GM12873 (cell line): ENCODE results near the gene CNTN5.

Source experiments
- TF ChIP-seq, protein P1 (sequence below): IDR thresholded peaks from 2 replicates; pipeline ENCODE4 v1.5.1; 2012; ENCODE audit warnings: low read depth, mild to moderate bottlenecking, moderate library complexity, low read length, control low read depth; ENCODE audit not compliant: insufficient read depth; ENCODE audit errors: missing control alignments

The CNTN5 gene

GRCh38 chr11:99260696-99261095, 239.9 kb downstream of the CNTN5 start:
- TF ChIP-seq, protein P1, sequence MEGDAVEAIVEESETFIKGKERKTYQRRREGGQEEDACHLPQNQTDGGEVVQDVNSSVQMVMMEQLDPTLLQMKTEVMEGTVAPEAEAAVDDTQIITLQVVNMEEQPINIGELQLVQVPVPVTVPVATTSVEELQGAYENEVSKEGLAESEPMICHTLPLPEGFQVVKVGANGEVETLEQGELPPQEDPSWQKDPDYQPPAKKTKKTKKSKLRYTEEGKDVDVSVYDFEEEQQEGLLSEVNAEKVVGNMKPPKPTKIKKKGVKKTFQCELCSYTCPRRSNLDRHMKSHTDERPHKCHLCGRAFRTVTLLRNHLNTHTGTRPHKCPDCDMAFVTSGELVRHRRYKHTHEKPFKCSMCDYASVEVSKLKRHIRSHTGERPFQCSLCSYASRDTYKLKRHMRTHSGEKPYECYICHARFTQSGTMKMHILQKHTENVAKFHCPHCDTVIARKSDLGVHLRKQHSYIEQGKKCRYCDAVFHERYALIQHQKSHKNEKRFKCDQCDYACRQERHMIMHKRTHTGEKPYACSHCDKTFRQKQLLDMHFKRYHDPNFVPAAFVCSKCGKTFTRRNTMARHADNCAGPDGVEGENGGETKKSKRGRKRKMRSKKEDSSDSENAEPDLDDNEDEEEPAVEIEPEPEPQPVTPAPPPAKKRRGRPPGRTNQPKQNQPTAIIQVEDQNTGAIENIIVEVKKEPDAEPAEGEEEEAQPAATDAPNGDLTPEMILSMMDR = no peak

GRCh38 chr11:99268886-99269285, 248.1 kb downstream of the CNTN5 start:
- TF ChIP-seq, protein P1 = no peak

- TF ChIP-seq, protein P1 = no peak
Observed at GRCh38 chr11:99271527-99271926, 250.8 kb downstream of the CNTN5 start.

DNA sequence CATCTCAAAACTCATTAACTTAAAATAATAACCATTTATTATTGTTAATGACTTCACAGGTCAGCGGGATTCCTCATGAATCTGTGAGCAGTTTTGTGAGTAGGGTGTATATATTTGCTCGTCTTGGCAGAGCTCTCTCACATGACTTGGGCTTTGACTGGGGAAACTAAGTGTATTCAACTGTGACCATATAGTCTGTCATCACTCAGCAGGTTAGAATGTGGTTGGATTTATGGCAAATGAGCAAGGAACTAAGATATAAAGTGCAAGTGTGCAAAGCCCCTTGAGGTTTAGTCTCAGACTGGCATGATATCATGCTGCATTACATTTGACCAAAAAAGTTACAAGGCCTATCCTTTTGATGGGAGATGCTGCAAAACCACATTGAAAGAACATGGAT, 254.8 kb downstream of the CNTN5 start:
- TF ChIP-seq, protein P1 = no peak

DNA sequence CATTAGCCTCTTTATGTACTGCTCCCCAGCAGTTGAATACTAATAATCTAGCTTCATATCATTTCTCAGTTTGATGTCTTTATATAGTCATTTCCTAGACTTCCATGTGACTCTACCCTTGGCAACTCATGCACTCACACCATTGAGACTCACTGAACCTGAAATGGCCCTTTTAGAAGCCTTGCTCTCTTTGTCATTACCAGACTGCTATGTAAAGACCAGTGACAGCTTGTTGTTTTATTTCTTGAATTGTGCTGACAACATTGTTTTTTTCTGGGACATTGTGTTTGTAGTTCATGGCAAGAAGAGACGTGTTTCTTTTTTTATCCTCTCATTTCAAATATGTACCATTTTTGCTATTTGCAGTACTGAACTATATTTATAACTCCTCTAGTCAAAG, 256.5 kb downstream of the CNTN5 start:
- TF ChIP-seq, protein P1 = no peak

- TF ChIP-seq, protein P1 = no peak
Observed at GRCh38 chr11:99279266-99279665, 258.5 kb downstream of the CNTN5 start.

DNA sequence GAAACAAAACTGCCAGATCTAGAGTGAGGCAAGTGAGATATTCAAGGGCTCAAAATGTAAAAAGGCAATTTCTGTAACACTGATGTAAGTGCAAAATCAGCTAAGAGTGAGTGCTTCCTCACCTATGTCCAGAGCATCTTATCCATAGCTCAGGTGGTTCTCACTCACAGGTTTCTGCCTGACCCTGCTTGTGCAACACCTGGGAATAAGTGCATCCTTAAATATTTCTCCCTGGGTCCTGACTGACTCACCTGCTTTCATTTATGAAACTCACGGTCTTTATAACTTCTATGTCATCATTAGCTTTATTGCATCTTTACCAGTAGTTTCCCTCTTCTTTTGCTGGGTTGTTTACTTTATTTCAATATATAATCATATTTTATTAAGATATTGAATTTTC, 260.6 kb downstream of the CNTN5 start:
- TF ChIP-seq, protein P1 = no peak
